GM10266 (cell line): ENCODE measurements around the gene SERP2.

ENCODE experiments used
- DNase-seq: peaks from one replicate; pipeline ENCODE4 v3.0.0; 2012; ENCODE audit errors: extremely low spot score
- TF ChIP-seq, protein P1 (sequence below): IDR thresholded peaks from 2 replicates; pipeline ENCODE4 v1.5.1; 2012; ENCODE audit warnings: mild to moderate bottlenecking, low read depth; ENCODE audit not compliant: control insufficient read depth, insufficient read depth; ENCODE audit errors: missing control alignments

SERP2 gene

DNA sequence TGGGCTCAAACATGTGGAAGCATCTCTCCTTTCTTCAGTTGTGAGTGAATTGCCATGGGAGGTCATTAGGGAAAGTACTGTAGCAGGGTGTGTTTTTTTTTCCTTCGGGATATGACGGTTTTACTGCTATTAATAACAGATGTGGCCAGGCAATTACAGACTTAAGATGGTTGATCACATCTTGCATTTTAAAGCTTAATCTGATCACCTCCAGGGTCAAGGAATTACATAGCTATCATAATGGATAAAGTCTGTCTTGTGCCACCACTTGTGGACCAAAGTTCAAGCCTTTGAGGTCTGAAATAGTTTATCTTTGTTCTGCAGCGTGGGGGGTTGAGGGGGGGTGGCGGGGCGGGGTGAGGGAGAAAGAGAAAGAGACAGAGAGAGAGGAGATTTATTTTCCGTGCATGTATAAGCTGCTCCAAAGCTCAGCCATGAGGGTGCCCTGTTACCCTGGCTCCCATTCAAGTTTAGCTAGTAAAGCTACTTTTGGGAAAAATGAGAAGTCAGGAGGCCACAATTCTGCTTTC lies 5.5 kb upstream of the SERP2 start:
- TF ChIP-seq, protein P1, sequence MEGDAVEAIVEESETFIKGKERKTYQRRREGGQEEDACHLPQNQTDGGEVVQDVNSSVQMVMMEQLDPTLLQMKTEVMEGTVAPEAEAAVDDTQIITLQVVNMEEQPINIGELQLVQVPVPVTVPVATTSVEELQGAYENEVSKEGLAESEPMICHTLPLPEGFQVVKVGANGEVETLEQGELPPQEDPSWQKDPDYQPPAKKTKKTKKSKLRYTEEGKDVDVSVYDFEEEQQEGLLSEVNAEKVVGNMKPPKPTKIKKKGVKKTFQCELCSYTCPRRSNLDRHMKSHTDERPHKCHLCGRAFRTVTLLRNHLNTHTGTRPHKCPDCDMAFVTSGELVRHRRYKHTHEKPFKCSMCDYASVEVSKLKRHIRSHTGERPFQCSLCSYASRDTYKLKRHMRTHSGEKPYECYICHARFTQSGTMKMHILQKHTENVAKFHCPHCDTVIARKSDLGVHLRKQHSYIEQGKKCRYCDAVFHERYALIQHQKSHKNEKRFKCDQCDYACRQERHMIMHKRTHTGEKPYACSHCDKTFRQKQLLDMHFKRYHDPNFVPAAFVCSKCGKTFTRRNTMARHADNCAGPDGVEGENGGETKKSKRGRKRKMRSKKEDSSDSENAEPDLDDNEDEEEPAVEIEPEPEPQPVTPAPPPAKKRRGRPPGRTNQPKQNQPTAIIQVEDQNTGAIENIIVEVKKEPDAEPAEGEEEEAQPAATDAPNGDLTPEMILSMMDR, result no peak
- DNase-seq, result no peak

DNA sequence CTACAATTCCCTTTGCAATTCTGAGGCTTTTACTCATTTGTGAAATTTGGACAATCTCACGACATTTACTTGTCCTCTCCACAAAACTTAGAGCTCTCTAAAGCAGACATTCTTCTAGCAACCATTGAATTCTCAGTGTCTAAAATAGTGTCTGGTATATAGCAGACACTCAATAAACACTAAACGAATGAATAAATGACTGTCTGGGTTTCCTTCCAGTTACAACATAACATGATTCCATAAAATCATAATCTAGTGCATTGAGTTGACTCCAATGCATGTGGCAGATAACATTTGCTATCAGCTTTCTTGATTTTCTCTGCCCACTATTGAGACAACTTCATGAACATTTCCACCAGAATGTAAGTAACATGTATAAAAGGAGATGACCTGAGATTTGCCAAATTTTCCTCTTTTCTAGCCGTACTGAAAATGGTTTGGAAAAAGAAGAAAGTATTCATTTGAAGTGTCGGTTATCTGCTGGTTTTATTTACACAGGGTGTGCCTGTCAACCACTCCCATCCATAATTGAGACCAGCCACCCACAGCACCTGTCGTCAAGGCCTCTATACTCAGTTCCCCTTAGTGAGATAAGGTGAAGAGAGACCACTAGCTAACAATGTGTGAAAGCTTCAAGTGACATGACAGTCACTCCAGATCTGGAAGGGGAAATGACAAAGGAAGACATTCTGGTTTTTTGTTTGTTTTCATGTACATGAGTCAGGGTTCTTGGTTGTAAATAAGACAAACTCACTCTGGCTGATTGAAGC lies 4.8 kb upstream of the SERP2 start:
- DNase-seq, result no peak
- TF ChIP-seq, protein P1, result no peak

DNA sequence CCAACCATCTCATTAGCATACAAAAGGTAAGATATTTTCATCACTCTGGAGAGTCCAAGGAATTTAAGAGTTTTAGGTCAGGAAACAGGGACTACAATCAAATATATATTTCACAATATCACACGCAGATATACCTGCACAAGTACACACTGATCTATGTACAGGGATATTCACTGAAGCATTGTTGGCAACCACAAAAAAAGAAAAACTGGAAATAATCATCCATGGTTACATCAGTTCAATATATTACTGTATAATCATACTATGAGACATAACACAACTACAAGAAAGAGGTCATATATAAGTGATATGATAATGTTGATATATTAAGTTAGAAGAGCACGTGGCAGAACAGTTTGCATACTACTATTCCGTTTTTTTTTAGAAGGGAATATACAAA lies 2.2 kb upstream of the SERP2 start:
- TF ChIP-seq, protein P1, result no peak
- DNase-seq, result no peak

DNA sequence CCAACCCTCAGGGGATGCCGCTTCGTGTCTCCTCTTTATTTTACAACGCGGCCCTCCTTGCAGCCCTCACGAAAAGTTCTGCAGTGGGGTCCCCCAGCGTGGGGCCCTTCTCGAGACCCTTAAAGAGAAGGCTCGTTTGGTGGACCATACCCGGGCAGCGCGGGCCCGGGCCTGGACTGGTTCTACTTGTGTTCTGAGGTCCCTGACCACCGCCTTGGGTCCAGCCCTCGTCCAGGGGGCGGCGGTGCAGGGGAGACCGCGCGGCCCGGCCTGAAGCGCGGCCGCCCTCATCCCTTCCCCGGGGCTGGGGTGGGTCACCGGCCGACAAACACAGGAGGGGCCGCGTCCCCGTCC lies 400 bp upstream of the SERP2 start:
- no peak for DNase-seq
- TF ChIP-seq, protein P1, result no peak

- TF ChIP-seq, protein P1, result no peak
- DNase-seq, result no peak
Observed at GRCh38 chr13:44374348-44374712, 706 bp downstream of the SERP2 start.

DNA sequence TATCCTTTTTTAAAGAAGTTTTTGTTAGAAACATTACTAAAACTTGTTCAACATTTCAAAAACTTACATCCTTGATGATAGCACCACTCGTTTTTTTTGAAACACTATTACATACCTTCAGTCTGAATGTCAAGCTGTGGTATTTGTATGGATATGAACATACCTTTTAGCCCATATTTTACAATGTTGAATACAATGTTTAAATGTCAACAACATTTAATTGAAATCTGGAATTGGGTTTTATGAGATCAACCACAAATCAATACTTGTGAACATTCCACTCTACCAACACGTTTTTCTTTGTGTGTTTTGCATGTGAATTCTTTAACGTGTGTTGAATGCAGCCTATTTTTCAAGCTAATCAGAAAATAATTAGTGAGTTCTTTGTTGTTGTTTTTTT lies 4.7 kb downstream of the SERP2 start:
- no peak for DNase-seq
- TF ChIP-seq, protein P1, result no peak

GRCh38 chr13:44379885-44380284 lies 6.3 kb downstream of the SERP2 start:
- no peak for DNase-seq
- TF ChIP-seq, protein P1, result no peak
